Spinal cord (tissue), 10 donors: ENCODE data around the gene GADD45GIP1. TPM values are rescaled to one million over a fixed set of nuclear protein-coding genes. Genes with fewer than 3 reads are reported as not detected.

ENCODE experiments used
- DNase-seq, 6 donors: peaks; one replicate each; pipeline versions ENCODE4 v3.0.0 to v3.0.0-alpha.2; 2013 to 2015; ENCODE audit warnings: low spot score in 6 of 6, low read depth in 4 of 6
- H3K27ac ChIP-seq: one replicate; pipeline ENCODE4 v1.5.1; 2013; ENCODE audit warnings: low read depth, low read length, control low read depth
- H3K27me3 ChIP-seq: one replicate; pipeline ENCODE4 v1.6.1; 2013; ENCODE audit warnings: low read length; ENCODE audit not compliant: control insufficient read depth, insufficient read depth
- H3K36me3 ChIP-seq: one replicate; pipeline ENCODE4 v1.6.1; 2013; ENCODE audit warnings: low read length; ENCODE audit not compliant: control insufficient read depth, insufficient read depth
- H3K4me1 ChIP-seq: one replicate; pipeline ENCODE4 v1.6.1; 2013; ENCODE audit warnings: low read length; ENCODE audit not compliant: control insufficient read depth, insufficient read depth
- H3K4me3 ChIP-seq: one replicate; pipeline ENCODE4 v1.5.1; 2013; ENCODE audit warnings: low read depth, low read length, control low read depth
- H3K9me3 ChIP-seq: one replicate; pipeline ENCODE4 v1.6.1; 2013; ENCODE audit warnings: low read length; ENCODE audit not compliant: control insufficient read depth, insufficient read depth
- WGBS: methylation state at CpG from one replicate; pipeline ENCODE4 v1.1.5; 2013; ENCODE audit warnings: missing lambda C conversion rate; ENCODE audit not compliant: insufficient coverage; 5-methylcytosine and 5-hydroxymethylcytosine counted together
- long read RNA-seq, 4 donors: transcript quantifications; one replicate each; lab custom pipeline, GENCODE V29; 2026
- polyA plus RNA-seq, 2 donors: library from polyadenylated mRNA; unstranded; fragments of 120-200 nt; gene quantifications; one replicate each; pipeline ENCODE4 v1.2.1, GENCODE V29; 2013; ENCODE audit not compliant: insufficient read length in 2 of 2
- total RNA-seq, 2 donors: library from RNA; depleted of rRNA in 1 of 2; stranded (reverse); fragments of 120-200 nt in 1 of 2; fragments of >200 nt in 1 of 2; gene quantifications; one replicate each; pipeline versions ENCODE4 v1.2.3 to v1.2.4, GENCODE V29; 2013 to 2014
- donor health status: healthy.

Gene GADD45GIP1
- total RNA-seq (10 to 100 TPM in 1 of 2 donors, 1 to 10 TPM in 1; 9.7 to 24.2 TPM), polyA plus RNA-seq (10 to 100 TPM; 50.3 to 55.6 TPM)
- long read RNA-seq, donor 1, transcript GADD45GIP1-201 (2 exons, 1,782 nt): major isoform, 73 of 82 reads
- long read RNA-seq, donor 1, partial matches to known transcripts: 9 of 82 reads
- long read RNA-seq, donor 1, other reads (novel, unspliced or antisense): 0 of 82 reads
- long read RNA-seq, donor 2, transcript GADD45GIP1-201 (2 exons, 1,782 nt): major isoform, 45 of 45 reads
- long read RNA-seq, donor 2, partial matches to known transcripts: 0 of 45 reads
- long read RNA-seq, donor 2, other reads (novel, unspliced or antisense): 0 of 45 reads
- long read RNA-seq, donor 3, transcript GADD45GIP1-201 (2 exons, 1,782 nt): major isoform, 47 of 47 reads
- long read RNA-seq, donor 3, partial matches to known transcripts: 0 of 47 reads
- long read RNA-seq, donor 3, other reads (novel, unspliced or antisense): 0 of 47 reads
- long read RNA-seq, donor 4, transcript GADD45GIP1-201 (2 exons, 1,782 nt): major isoform, 120 of 120 reads
- long read RNA-seq, donor 4, partial matches to known transcripts: 0 of 120 reads
- long read RNA-seq, donor 4, other reads (novel, unspliced or antisense): 0 of 120 reads

- DNase-seq: peak in 3 of 6 donors; percentile 58 to 92 (median 91)
- Histone ChIP-seq H3K4me3 (peak within 1 kb of the TSS; percentile 72), H3K4me1 (peaks cover 47% of the 10 kb centered on the region), H3K36me3 (peaks cover 34% of the 10 kb centered on the region), H3K9me3 (no peaks in the 10 kb centered on the region), H3K27ac (peak within 1 kb of the TSS; percentile 85), H3K27me3 (no peaks in the 10 kb centered on the region)
- 4% methylated on average over 77 of the region's 84 CpGs for WGBS
Observed at GRCh38 chr19:12956446-12957388, at the start of gene GADD45GIP1. Gene GADD45GIP1, minus strand, starts transcription at chr19:12957223. Its CDS starts 11 bp downstream, at chr19:12957212.

DNA sequence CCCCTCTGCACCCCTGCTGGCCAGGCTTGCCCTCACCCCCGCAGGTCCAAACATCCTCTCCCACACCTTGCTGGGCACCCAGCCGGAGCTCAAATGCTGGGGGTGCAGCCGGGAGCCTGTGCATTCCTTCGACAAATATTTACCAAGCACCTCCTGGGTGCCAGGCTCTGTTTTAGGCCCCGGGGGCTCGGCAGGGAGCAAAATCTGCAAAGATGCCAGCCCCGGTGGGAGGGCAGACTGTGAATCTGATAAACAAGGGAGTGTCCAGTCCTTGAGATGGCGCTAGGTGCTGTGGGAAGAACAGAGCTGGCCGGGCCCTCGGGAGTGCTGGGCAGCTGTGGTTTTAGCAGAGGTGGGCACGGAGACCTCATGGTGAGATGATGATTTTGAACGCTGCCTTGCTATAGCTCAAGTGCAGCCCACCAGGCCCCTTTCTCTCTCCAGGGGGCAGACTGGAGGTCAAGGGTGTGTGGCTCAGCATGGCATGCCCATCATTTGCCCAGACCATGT is 48.9 kb upstream of the GADD45GIP1 start:
- H3K9me3 ChIP-seq: no peaks in the 10 kb centered on the region
- peaks cover 38% of the 10 kb centered on the region for H3K27me3 ChIP-seq
- peak in 1 of 6 donors; percentile 17 for DNase-seq
- H3K4me1 ChIP-seq: peaks cover 100% of the 10 kb centered on the region
- H3K4me3 ChIP-seq: no peak overlapping the region
- H3K36me3 ChIP-seq: peaks cover 30% of the 10 kb centered on the region
- WGBS: 43% methylated on average over 11 of the region's 12 CpGs
- no peak overlapping the region for H3K27ac ChIP-seq

GRCh38 chr19:13005253-13005652 is 48.2 kb upstream of the GADD45GIP1 start:
- no peaks in the 10 kb centered on the region for H3K9me3 ChIP-seq
- no peak overlapping the region for H3K27ac ChIP-seq
- peaks cover 31% of the 10 kb centered on the region for H3K27me3 ChIP-seq
- no peak overlapping the region for H3K4me3 ChIP-seq
- DNase-seq: no peak
- H3K4me1 ChIP-seq: peaks cover 100% of the 10 kb centered on the region
- peaks cover 29% of the 10 kb centered on the region for H3K36me3 ChIP-seq
- 92% methylated on average over 4 of the region's 4 CpGs for WGBS

GRCh38 chr19:13004273-13004672 is 47.2 kb upstream of the GADD45GIP1 start:
- Histone ChIP-seq H3K4me3 (no peak overlapping the region), H3K27me3 (peaks cover 21% of the 10 kb centered on the region)

DNA sequence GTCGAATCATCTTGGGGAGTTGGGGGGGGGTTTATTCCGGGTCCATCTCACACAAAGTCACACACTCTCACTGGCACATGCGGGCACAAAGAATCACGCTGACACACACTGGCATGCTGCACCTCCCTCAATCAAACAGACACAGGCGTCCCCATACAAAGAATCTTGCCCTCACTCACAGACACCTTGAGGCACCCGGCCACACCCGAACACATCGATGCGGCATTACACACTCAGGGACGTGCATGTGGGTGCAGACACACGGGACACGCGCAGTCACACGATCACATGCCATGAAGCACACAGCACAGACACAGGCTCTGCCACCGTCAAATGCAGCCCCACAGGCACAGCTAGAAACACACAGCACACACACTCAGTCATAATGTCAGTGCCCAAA is 46.1 kb upstream of the GADD45GIP1 start:
- H3K27ac ChIP-seq: peak overlapping the region; percentile 94
- peaks cover 99% of the 10 kb centered on the region for H3K4me1 ChIP-seq
- H3K4me3 ChIP-seq: no peak overlapping the region
- DNase-seq: peak in 1 of 6 donors; percentile 83
- peaks cover 32% of the 10 kb centered on the region for H3K36me3 ChIP-seq
- peaks cover 14% of the 10 kb centered on the region for H3K27me3 ChIP-seq
- 57% methylated on average over 12 of the region's 15 CpGs for WGBS
- H3K9me3 ChIP-seq: no peaks in the 10 kb centered on the region

More at GRCh38 chr19:13004273-13004672, 47.2 kb upstream of the GADD45GIP1 start:
- Histone ChIP-seq H3K9me3 (no peaks in the 10 kb centered on the region), H3K36me3 (peaks cover 29% of the 10 kb centered on the region), H3K27ac (no peak overlapping the region), H3K4me1 (peaks cover 100% of the 10 kb centered on the region)
- 87% methylated on average over 6 of the region's 7 CpGs for WGBS
- DNase-seq: peak in 1 of 6 donors; percentile 10

DNA sequence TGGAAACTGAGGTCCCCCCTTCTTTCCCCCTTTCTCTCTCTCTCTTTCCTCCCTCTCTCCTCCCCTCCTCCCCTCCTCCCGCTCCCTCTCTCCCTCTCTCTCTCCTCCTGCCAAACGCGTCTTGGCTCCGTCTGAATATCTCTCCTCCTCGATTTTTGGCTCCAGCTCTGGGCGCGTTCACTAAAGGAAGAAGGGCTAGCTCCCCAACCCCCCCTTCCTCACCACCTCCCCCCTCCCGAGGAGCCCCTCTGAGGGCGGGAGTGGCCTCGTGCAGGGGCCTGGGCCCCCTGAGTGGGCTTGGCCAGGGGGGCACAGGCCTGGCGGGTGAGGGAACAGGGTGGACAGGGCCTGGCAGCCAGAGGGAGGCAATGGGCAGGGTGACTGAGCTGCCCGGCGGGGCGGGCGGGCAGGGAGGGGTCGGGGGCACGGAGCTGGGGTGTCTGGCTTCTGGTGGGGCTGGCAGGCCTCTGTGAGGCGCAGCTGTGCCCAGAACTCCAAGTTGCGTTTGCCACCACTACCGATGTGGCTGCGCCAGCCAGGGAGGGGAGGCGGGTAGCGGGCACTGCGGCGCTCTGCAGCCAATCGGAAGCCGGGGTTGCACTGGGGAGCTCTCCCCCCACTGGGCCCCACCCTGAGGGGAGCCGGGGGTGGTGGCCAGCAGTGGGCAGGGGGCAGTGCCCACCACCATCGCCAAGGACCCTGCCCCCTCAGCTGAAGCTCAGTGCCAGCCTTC is 45.3 kb upstream of the GADD45GIP1 start:
- Histone ChIP-seq H3K4me3 (peak overlapping the region; percentile 18), H3K36me3 (peaks cover 37% of the 10 kb centered on the region), H3K9me3 (no peaks in the 10 kb centered on the region), H3K27ac (peak overlapping the region; percentile 94), H3K27me3 (peaks cover 16% of the 10 kb centered on the region), H3K4me1 (peaks cover 99% of the 10 kb centered on the region)
- 21% methylated on average over 26 of the region's 29 CpGs for WGBS
- DNase-seq: peak in 5 of 6 donors; percentile 82 to 99 (median 89)

- peaks cover 99% of the 10 kb centered on the region for H3K4me1 ChIP-seq
- 43% methylated on average over 41 of the region's 41 CpGs for WGBS
- H3K27me3 ChIP-seq: peaks cover 12% of the 10 kb centered on the region
- H3K4me3 ChIP-seq: peak overlapping the region; percentile 18
- peak in 1 of 6 donors; percentile 59 for DNase-seq
- no peaks in the 10 kb centered on the region for H3K9me3 ChIP-seq
- H3K36me3 ChIP-seq: peaks cover 44% of the 10 kb centered on the region
- H3K27ac ChIP-seq: peak overlapping the region; percentile 94
Observed at GRCh38 chr19:13001502-13002165, 44.6 kb upstream of the GADD45GIP1 start.

- no peak overlapping the region for H3K4me3 ChIP-seq
- DNase-seq: no peak
- peaks cover 45% of the 10 kb centered on the region for H3K36me3 ChIP-seq
- whole genome bisulfite sequencing: 74% methylated on average over 16 of the region's 19 CpGs
- H3K9me3 ChIP-seq: no peaks in the 10 kb centered on the region
- peak overlapping the region; percentile 94 for H3K27ac ChIP-seq
- H3K27me3 ChIP-seq: peaks cover 9% of the 10 kb centered on the region
- peaks cover 97% of the 10 kb centered on the region for H3K4me1 ChIP-seq
Observed at GRCh38 chr19:13001166-13001501, 44.1 kb upstream of the GADD45GIP1 start.
